Measurements from ENCODE around the gene AP1B1. TPM values are rescaled to one million over a fixed set of nuclear protein-coding genes. Genes with fewer than 3 reads are reported as not detected.

The AP1B1 gene
- total RNA-seq, 1 experiment from 2014 or later: 77.9 TPM

GRCh38 chr22:29277927-29278326 lies 110.4 kb downstream of the AP1B1 start:
- peaks cover 4% of the 10 kb centered on the region; the same call in 1 of the 2 replicates for H3K4me1 Mint-ChIP-seq
- H3K27ac Mint-ChIP-seq: peak overlapping the region; percentile 61; the same call in 1 of the 2 replicates
- TF ChIP-seq HMGXB4 (CRISPR knock-in tag; IDR thresholded peaks at IDR 0.05) (no peak), CREB1 (CRISPR knock-in tag; IDR thresholded peaks at IDR 0.05) (no peak), GRHL2 (CRISPR knock-in tag; IDR thresholded peaks at IDR 0.05; ENCODE audit: insufficient replicate concordance, severe bottlenecking) (no peak), ERG (CRISPR knock-in tag; IDR thresholded peaks at IDR 0.05) (no peak), ZNF281 (CRISPR knock-in tag; IDR thresholded peaks at IDR 0.05) (no peak), TP53 (CRISPR knock-in tag; IDR thresholded peaks at IDR 0.05) (no peak), ZBTB21 (CRISPR knock-in tag; IDR thresholded peaks at IDR 0.05; ENCODE audit: borderline replicate concordance) (no peak), CTCF (IDR thresholded peaks at IDR 0.05) (no peak), KAT7 (CRISPR knock-in tag; IDR thresholded peaks at IDR 0.05; ENCODE audit: borderline replicate concordance) (no peak)
- CTCF ChIA-PET: no interaction called here
- POLR2A ChIA-PET: no interaction called here
- no peak for DNase-seq (ENCODE audit: low spot score)
- no peaks in the 10 kb centered on the region for H3K27me3 Mint-ChIP-seq (ENCODE audit: low read depth)
- no peaks in the 10 kb centered on the region for H3K9me3 Mint-ChIP-seq
- no peak for ATAC-seq
- H3K36me3 Mint-ChIP-seq: peaks cover 98% of the 10 kb centered on the region
- no peak overlapping the region for H3K4me3 Mint-ChIP-seq

Small RNA genes lying within 50 kb of the gene (microRNA-seq; reads per million reads assigned to microRNA genes)
- 7.0 reads per million, percentile 19 among the genes with 10 or more reads in this experiment for gene MIR3653 (ENCODE audit: borderline number of aligned reads)

Other genes with a start within 250 kb of the AP1B1 start
- 6.0 to 8.6 TPM (median 6.1 TPM) in 3 replicates for gene EMID1, start 182.7 kb downstream of the AP1B1 start, total RNA-seq (2021)
- 69.6 to 78.2 TPM (median 77.9 TPM) in 3 replicates for gene RHBDD3, start 120.6 kb downstream of the AP1B1 start, total RNA-seq (2021)
- 377 to 400 TPM (median 384 TPM) in 3 replicates for gene EWSR1, start 120.3 kb downstream of the AP1B1 start, total RNA-seq (2021)
- gene GAS2L1, start 81.9 kb downstream of the AP1B1 start, total RNA-seq (2021): 15.3 to 19.9 TPM (median 15.6 TPM) in 3 replicates
- 1.1 to 1.6 TPM (median 1.6 TPM) in 3 replicates for gene RASL10A, start 72.9 kb downstream of the AP1B1 start, total RNA-seq (2021)
- not detected in 3 replicates for gene RFPL1, start 50.0 kb upstream of the AP1B1 start, total RNA-seq (2021)
- gene NEFH, start 91.6 kb upstream of the AP1B1 start, total RNA-seq (2021): 2.6 to 3.7 TPM (median 3.7 TPM) in 3 replicates
- gene THOC5, start 165.2 kb upstream of the AP1B1 start, total RNA-seq (2021): 43.7 to 51.2 TPM (median 47.8 TPM) in 3 replicates
- gene NIPSNAP1, start 192.5 kb upstream of the AP1B1 start, total RNA-seq (2021): 153 to 224 TPM (median 217 TPM) in 3 replicates
- 56.2 to 56.9 TPM (median 56.8 TPM) in 3 replicates for gene NF2, start 215.1 kb upstream of the AP1B1 start, total RNA-seq (2021)